Measurements from ENCODE around the gene PTGES3L.
"Not testable (repeated sequence)": the region's sequence is repeated elsewhere in the genome, so short reads cannot be mapped to it uniquely, and the experiment has no call there.

DNA sequence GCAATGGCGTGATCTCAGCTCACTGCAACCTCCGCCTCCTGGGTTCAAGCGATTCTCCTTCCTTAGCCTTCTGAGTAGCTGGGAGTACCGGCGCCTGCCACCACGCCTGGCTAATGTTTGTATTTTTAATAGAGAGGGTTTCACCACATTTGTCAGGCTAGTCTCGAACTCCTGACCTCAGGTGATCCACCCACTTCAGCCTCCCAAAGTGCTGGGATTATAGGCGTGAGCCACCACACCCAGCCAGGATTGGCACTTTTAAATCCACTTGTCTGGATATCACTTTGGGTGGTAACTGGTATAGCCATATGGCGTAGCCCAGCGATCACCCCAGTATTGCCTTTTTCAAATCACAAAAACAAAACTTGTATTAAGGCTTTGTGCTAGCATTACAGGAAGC lies 14.0 kb upstream of the PTGES3L start:
- TF ChIP-seq, protein P1, sequence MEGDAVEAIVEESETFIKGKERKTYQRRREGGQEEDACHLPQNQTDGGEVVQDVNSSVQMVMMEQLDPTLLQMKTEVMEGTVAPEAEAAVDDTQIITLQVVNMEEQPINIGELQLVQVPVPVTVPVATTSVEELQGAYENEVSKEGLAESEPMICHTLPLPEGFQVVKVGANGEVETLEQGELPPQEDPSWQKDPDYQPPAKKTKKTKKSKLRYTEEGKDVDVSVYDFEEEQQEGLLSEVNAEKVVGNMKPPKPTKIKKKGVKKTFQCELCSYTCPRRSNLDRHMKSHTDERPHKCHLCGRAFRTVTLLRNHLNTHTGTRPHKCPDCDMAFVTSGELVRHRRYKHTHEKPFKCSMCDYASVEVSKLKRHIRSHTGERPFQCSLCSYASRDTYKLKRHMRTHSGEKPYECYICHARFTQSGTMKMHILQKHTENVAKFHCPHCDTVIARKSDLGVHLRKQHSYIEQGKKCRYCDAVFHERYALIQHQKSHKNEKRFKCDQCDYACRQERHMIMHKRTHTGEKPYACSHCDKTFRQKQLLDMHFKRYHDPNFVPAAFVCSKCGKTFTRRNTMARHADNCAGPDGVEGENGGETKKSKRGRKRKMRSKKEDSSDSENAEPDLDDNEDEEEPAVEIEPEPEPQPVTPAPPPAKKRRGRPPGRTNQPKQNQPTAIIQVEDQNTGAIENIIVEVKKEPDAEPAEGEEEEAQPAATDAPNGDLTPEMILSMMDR (IDR thresholded peaks at IDR 0.05), result not testable (repeated sequence)
- TF ChIP-seq POLR2A (IDR thresholded peaks at IDR 0.05), result not testable (repeated sequence)
